NCI-H1092 treated with DMSO at 0.1 percent for 48 hours (cell line): ENCODE data around the gene EXOSC6.
"Not testable (repeated sequence)": the region's sequence is repeated elsewhere in the genome, so short reads cannot be mapped to it uniquely, and the experiment has no call there.

Source experiments
- DNase-seq: peaks from one replicate; lab custom pipeline; 2025; lab: John Stamatoyannopoulos, UW

Gene EXOSC6

DNA sequence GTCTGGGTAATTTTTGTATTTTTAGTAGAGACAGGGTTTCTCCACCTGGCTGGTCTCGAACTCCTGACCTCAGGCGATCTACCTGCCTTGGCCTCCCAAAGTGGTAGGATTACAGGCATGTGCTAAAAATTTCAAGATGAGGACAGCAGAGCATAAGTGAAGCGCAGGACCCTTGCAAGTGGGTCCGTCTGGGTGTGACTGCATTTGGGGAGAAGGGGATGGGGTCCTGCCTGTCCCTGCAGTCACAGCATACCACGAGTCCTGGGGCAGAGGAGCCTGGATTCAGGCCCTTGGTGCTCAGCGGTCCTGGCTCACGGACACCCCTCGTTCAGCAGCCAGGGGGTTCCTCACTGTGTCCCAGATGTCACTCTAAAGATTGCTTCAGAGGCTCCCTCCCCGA, 53.5 kb downstream of the EXOSC6 start:
- DNase-seq: not testable (repeated sequence)

DNA sequence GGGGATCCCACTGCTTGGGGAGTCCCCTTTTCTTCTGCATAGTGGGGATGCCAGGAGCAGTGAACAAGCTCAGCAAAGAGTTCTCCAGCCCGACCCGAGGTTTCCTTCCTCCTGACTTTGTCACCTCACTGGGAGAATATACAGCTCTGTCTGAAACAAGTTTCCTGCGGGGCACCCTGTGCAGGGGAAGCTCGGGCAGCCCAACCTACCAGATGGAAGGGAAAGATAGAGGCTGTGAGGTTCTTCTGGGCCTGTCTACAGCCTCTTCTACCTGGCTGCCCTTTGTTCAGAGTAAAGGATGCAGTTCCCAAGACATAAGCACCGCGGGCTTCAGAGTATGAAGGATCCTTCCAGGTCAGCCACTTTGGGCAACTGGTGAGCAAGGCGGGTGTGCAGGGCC, 54.1 kb downstream of the EXOSC6 start:
- not testable (repeated sequence) for DNase-seq
